Gastrocnemius medialis (tissue), 4 donors: Measurements from ENCODE around the gene SCAMP1.

Source experiments
- CTCF ChIP-seq, 5 experiments: fragments of 450-650 bp in 3 of 5; fragments of 200-600 bp in 2 of 5; sonication (generic) in 2 of 5; IDR thresholded peaks in 4 of 5; conservative IDR thresholded peaks in 1 of 5; 1 replicate in 4 of 5; 2 replicates in 1 of 5; pipeline ENCODE4 v1.5.1; 2016 to 2019; ENCODE audit warnings: antibody characterized with exemption in 5 of 5, mild to moderate bottlenecking in 3 of 5, moderate library complexity in 3 of 5
- POLR2A ChIP-seq, 2 donors: fragments of 450-650 bp; IDR thresholded peaks; one replicate each; pipeline ENCODE4 v1.6.1; 2017; ENCODE audit warnings: antibody characterized with exemption in 2 of 2, mild to moderate bottlenecking in 2 of 2, moderate library complexity in 2 of 2

DNA sequence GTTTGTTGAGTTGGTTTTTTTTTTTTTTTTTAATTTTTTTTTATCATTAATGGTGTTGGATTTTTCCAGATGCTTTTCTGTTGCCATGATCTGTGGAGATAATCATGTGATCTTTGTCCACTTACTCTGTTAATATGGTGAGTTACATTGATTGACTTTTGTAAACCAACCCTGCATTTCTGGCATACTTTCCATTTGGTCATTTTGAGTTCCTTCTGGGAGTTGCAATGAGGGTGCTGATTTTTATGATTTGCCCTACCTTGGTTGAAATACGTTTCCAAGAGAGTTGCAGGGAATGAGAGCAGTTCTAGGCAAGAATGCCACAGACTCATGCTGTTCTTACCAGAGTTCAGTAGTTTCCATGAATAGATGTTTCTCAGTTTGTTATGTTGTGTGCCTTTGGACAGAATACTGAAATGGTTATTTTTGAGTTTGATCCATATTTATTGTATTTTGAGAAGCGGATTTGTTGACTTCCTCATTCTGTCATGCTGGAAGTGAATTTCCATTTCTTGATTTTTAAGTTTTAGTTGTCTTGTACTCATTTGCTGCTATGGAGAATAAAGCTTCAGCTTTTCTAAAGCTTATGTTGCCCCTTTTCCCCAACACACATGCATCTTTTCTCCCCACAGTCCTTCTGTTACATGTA, 69.0 kb downstream of the SCAMP1 start:
- TF ChIP-seq POLR2A (IDR thresholded peaks at IDR 0.05) = no peak
- TF ChIP-seq CTCF (IDR thresholded peaks at IDR 0.05 in 4 of 5, conservative IDR thresholded peaks at IDR 0.05 in 1 of 5) = no peak
